GM12878 (cell line): ENCODE results near the gene ANKRD23. TPM values are rescaled to one million over a fixed set of nuclear protein-coding genes. Genes with fewer than 3 reads are reported as not detected.

Experiments used
- BACH1 ChIP-seq: fragments of 450-650 bp; IDR thresholded peaks from 2 replicates; pipeline ENCODE4 v1.6.1; 2017; ENCODE audit warnings: mild to moderate bottlenecking, borderline replicate concordance
- CREM ChIP-seq: IDR thresholded peaks from 2 replicates; pipeline ENCODE4 v1.6.1; 2014; ENCODE audit warnings: antibody characterized with exemption, low read depth
- DPF2 ChIP-seq: fragments of 450-650 bp; IDR thresholded peaks from 2 replicates; pipeline ENCODE4 v1.6.1; 2017; ENCODE audit warnings: mild to moderate bottlenecking
- EGR1 ChIP-seq, 2 experiments: IDR thresholded peaks; 1 replicate in 1 of 2; 2 replicates in 1 of 2; pipeline ENCODE4 v1.6.1; 2011 to 2012; ENCODE audit warnings: low read depth in 2 of 2, low read length in 2 of 2, borderline replicate concordance in 1 of 2, mild to moderate bottlenecking in 1 of 2, moderate library complexity in 1 of 2
- HDAC6 ChIP-seq: fragments of 200-600 bp; sonication (generic); IDR thresholded peaks from one replicate; pipeline ENCODE4 v1.8.0; 2017; ENCODE audit warnings: antibody characterized with exemption; ENCODE audit not compliant: unreplicated experiment
- LARP7 ChIP-seq: fragments of 450-650 bp; IDR thresholded peaks from 2 replicates; pipeline ENCODE4 v1.6.1; 2017; ENCODE audit warnings: mild to moderate bottlenecking
- MEF2B ChIP-seq: fragments of 450-650 bp; IDR thresholded peaks from 2 replicates; pipeline ENCODE4 v1.6.1; 2018; ENCODE audit warnings: mild to moderate bottlenecking, moderate library complexity; ENCODE audit not compliant: partially characterized antibody, poor library complexity, severe bottlenecking
- MYB ChIP-seq: fragments of 150-350 bp; IDR thresholded peaks from 2 replicates; pipeline ENCODE4 v1.6.1; 2014; ENCODE audit warnings: mild to moderate bottlenecking, low read depth, low read length, borderline replicate concordance
- NR2F1 ChIP-seq: fragments of 450-650 bp; conservative IDR thresholded peaks from 2 replicates; pipeline ENCODE4 v1.6.1; 2017; ENCODE audit warnings: mild to moderate bottlenecking
- POLR2A ChIP-seq: IDR thresholded peaks from 2 replicates; pipeline ENCODE4 v1.6.1; 2011; ENCODE audit warnings: low read depth, mild to moderate bottlenecking, low read length
- RB1 ChIP-seq: fragments of 450-650 bp; formaldehyde crosslinking; IDR thresholded peaks from 2 replicates; pipeline ENCODE4 v1.6.1; 2017; ENCODE audit warnings: mild to moderate bottlenecking, borderline replicate concordance
- SMARCA5 ChIP-seq: fragments of 450-650 bp; IDR thresholded peaks from 2 replicates; pipeline ENCODE4 v1.6.1; 2017; ENCODE audit warnings: mild to moderate bottlenecking
- polyA plus RNA-seq, 11 experiments: library from polyadenylated mRNA; depleted of rRNA in 4 of 11; unstranded in 6 of 11; stranded (reverse) in 5 of 11; fragments of >200 nt; fragmentation: Nextera tagmentation in 4 of 11; fragmentation: Illumina TruSeq in 1 of 11; extraction: Ambion mirVana in 4 of 11; extraction: Trizol in 1 of 11; gene quantifications; 1 replicate in 1 of 11; 2 replicates in 10 of 11; pipeline versions ENCODE4 v1.2.1 to v1.2.3, GENCODE V29; 2011 to 2016; ENCODE audit warnings: inconsistent platforms in 2 of 11, missing spikeins in 2 of 11, low read depth in 1 of 11
- total RNA-seq, 4 experiments: library from RNA; depleted of rRNA in 3 of 4; stranded (reverse); fragments of >200 nt in 3 of 4; fragmentation: Illumina TruSeq in 1 of 4; extraction: Trizol in 1 of 4; gene quantifications; 2 replicates each; pipeline versions ENCODE4 v1.2.1 to v1.2.3, GENCODE V29; 2013 to 2021
- TF ChIP-seq, protein P1 (sequence below): fragments of 450-650 bp; IDR thresholded peaks from 2 replicates; pipeline ENCODE4 v1.6.1; 2016; ENCODE audit warnings: mild to moderate bottlenecking
- TF ChIP-seq, protein P2 (sequence below): fragments of 450-650 bp; IDR thresholded peaks from 2 replicates; pipeline ENCODE4 v1.6.1; 2016; ENCODE audit warnings: mild to moderate bottlenecking
- TF ChIP-seq, protein P3 (sequence below): fragments of 450-650 bp; IDR thresholded peaks from 2 replicates; pipeline ENCODE4 v1.6.1; 2017; ENCODE audit warnings: mild to moderate bottlenecking, moderate library complexity
- TF ChIP-seq, protein P4 (sequence below): fragments of 450-650 bp; formaldehyde crosslinking; IDR thresholded peaks from 2 replicates; pipeline ENCODE4 v1.5.0; 2022; ENCODE audit warnings: mild to moderate bottlenecking, missing genetic modification characterization
- TF ChIP-seq, protein P5 (sequence below): fragments of 450-650 bp; conservative IDR thresholded peaks from 2 replicates; pipeline ENCODE4 v1.6.1; 2017; ENCODE audit warnings: mild to moderate bottlenecking, moderate library complexity

ANKRD23 gene
- total and polyA plus RNA-seq, 10 of the 15 experiments (the other 5 are each of a cell fraction or from before 2014, with no cell fraction given): 0.34 to 5.3 (median 2.7) TPM

DNA sequence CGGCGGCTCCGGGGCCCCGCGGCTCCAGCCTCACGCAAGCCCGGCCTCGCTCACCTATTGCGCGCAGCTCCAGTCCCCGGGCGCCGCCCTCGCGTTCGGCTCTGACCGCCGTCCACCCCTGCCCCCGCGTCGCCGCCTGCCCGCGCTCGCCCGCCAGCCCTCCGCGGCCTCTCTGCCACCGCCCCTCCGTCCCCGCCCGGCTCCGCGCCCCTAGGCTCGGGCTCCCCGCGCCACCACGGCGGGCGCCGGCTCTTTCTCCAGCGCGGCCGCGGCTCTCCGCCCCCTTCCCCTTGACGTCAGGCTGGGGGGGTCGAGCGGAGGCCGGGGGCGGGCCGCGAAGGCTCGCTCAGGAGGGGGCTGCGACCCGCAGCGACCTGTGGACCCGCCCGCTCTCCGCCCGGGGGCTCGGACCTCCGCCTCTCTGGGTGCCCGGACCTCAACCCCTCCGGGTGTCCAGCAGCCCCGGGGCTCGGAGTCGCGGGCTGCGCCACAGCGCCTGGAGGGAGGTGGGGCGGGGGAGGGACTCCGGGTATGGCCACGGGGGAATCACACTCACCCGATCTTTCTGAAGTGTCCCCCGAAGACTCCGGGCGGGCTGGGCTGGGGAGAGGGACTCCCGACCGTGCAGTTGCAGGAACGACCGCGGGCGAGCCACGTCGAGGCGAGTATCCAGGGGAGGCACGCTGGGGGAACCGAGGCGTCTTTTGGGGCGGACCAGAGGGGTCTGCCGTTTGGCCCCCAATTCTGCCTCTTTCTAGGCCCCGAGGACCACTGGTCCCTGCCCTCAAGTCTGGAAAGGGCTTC lies 26.2 kb upstream of the ANKRD23 start, which contains the start of gene SEMA4C (continued):
- TF ChIP-seq, protein P1, sequence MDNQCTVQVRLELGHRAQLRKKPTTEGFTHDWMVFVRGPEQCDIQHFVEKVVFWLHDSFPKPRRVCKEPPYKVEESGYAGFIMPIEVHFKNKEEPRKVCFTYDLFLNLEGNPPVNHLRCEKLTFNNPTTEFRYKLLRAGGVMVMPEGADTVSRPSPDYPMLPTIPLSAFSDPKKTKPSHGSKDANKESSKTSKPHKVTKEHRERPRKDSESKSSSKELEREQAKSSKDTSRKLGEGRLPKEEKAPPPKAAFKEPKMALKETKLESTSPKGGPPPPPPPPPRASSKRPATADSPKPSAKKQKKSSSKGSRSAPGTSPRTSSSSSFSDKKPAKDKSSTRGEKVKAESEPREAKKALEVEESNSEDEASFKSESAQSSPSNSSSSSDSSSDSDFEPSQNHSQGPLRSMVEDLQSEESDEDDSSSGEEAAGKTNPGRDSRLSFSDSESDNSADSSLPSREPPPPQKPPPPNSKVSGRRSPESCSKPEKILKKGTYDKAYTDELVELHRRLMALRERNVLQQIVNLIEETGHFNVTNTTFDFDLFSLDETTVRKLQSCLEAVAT: peak; percentile 56; the same call in 1 of the 2 replicates
- TF ChIP-seq, protein P2, sequence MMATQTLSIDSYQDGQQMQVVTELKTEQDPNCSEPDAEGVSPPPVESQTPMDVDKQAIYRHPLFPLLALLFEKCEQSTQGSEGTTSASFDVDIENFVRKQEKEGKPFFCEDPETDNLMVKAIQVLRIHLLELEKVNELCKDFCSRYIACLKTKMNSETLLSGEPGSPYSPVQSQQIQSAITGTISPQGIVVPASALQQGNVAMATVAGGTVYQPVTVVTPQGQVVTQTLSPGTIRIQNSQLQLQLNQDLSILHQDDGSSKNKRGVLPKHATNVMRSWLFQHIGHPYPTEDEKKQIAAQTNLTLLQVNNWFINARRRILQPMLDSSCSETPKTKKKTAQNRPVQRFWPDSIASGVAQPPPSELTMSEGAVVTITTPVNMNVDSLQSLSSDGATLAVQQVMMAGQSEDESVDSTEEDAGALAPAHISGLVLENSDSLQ: no peak
- TF ChIP-seq LARP7 (peak; percentile 88; the same call in 1 of the 2 replicates), NR2F1 (peak; percentile 84), MEF2B (peak; percentile 54), CREM (peak; percentile 62; the same call in 1 of the 2 replicates), DPF2 (peak; percentile 53), SMARCA5 (0 out of 2 replicates have a peak, but pooled peaks have one; percentile 62), POLR2A (peak; percentile 66; the same call in 1 of the 2 replicates), RB1 (peak; percentile 52; the same call in 1 of the 2 replicates), HDAC6 (peak; percentile 55), MYB (no peak), EGR1 (IDR thresholded peaks at IDR 0.05; ENCODE audit: borderline replicate concordance in 1 of 2, low read depth in 2 of 2, low read length in 2 of 2) (peak in 1 of 2 experiments; percentile 67; a peak in 1 of 3 replicates), BACH1 (peak; percentile 59; the same call in 1 of the 2 replicates)
- TF ChIP-seq, protein P3, sequence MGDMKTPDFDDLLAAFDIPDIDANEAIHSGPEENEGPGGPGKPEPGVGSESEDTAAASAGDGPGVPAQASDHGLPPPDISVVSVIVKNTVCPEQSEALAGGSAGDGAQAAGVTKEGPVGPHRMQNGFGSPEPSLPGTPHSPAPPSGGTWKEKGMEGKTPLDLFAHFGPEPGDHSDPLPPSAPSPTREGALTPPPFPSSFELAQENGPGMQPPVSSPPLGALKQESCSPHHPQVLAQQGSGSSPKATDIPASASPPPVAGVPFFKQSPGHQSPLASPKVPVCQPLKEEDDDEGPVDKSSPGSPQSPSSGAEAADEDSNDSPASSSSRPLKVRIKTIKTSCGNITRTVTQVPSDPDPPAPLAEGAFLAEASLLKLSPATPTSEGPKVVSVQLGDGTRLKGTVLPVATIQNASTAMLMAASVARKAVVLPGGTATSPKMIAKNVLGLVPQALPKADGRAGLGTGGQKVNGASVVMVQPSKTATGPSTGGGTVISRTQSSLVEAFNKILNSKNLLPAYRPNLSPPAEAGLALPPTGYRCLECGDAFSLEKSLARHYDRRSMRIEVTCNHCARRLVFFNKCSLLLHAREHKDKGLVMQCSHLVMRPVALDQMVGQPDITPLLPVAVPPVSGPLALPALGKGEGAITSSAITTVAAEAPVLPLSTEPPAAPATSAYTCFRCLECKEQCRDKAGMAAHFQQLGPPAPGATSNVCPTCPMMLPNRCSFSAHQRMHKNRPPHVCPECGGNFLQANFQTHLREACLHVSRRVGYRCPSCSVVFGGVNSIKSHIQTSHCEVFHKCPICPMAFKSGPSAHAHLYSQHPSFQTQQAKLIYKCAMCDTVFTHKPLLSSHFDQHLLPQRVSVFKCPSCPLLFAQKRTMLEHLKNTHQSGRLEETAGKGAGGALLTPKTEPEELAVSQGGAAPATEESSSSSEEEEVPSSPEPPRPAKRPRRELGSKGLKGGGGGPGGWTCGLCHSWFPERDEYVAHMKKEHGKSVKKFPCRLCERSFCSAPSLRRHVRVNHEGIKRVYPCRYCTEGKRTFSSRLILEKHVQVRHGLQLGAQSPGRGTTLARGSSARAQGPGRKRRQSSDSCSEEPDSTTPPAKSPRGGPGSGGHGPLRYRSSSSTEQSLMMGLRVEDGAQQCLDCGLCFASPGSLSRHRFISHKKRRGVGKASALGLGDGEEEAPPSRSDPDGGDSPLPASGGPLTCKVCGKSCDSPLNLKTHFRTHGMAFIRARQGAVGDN: peak; percentile 47; the same call in 1 of the 2 replicates
- TF ChIP-seq, protein P4, sequence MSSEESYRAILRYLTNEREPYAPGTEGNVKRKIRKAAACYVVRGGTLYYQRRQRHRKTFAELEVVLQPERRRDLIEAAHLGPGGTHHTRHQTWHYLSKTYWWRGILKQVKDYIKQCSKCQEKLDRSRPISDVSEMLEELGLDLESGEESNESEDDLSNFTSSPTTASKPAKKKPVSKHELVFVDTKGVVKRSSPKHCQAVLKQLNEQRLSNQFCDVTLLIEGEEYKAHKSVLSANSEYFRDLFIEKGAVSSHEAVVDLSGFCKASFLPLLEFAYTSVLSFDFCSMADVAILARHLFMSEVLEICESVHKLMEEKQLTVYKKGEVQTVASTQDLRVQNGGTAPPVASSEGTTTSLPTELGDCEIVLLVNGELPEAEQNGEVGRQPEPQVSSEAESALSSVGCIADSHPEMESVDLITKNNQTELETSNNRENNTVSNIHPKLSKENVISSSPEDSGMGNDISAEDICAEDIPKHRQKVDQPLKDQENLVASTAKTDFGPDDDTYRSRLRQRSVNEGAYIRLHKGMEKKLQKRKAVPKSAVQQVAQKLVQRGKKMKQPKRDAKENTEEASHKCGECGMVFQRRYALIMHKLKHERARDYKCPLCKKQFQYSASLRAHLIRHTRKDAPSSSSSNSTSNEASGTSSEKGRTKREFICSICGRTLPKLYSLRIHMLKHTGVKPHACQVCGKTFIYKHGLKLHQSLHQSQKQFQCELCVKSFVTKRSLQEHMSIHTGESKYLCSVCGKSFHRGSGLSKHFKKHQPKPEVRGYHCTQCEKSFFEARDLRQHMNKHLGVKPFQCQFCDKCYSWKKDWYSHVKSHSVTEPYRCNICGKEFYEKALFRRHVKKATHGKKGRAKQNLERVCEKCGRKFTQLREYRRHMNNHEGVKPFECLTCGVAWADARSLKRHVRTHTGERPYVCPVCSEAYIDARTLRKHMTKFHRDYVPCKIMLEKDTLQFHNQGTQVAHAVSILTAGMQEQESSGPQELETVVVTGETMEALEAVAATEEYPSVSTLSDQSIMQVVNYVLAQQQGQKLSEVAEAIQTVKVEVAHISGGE (CRISPR knock-in tag): no peak
- TF ChIP-seq, protein P5, sequence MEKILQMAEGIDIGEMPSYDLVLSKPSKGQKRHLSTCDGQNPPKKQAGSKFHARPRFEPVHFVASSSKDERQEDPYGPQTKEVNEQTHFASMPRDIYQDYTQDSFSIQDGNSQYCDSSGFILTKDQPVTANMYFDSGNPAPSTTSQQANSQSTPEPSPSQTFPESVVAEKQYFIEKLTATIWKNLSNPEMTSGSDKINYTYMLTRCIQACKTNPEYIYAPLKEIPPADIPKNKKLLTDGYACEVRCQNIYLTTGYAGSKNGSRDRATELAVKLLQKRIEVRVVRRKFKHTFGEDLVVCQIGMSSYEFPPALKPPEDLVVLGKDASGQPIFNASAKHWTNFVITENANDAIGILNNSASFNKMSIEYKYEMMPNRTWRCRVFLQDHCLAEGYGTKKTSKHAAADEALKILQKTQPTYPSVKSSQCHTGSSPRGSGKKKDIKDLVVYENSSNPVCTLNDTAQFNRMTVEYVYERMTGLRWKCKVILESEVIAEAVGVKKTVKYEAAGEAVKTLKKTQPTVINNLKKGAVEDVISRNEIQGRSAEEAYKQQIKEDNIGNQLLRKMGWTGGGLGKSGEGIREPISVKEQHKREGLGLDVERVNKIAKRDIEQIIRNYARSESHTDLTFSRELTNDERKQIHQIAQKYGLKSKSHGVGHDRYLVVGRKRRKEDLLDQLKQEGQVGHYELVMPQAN: 0 out of 2 replicates have a peak, but pooled peaks have one; percentile 49
